ENCODE data around the gene UPF1. TPM values are rescaled to one million over a fixed set of nuclear protein-coding genes. Genes with fewer than 3 reads are reported as not detected.
A peak's percentile ranks its signal among the peaks of the same experiment; 100 is the strongest.

The UPF1 gene
- total and polyA plus RNA-seq, 2 of the 13 experiments (the other 11 are each of a cell fraction or from before 2014, with no cell fraction given): 16.9 to 41.8 TPM

- no peak overlapping the region for H3K9ac ChIP-seq (ENCODE audit: insufficient read depth, low read depth, low read length)
- peaks cover 28% of the 10 kb centered on the region for H3K4me1 ChIP-seq (ENCODE audit: insufficient read depth, low read length)
- no peaks in the 10 kb centered on the region; a peak in 1 of 5 replicates for H3K27me3 ChIP-seq (ENCODE audit: control insufficient read depth in 1 of 2, insufficient read depth in 2 of 2, low read length in 2 of 2)
- BruUV-seq (replicated peaks): no TSS peak
- no peak overlapping the region for H3K4me3 ChIP-seq (replicated peaks in 1 of 3; ENCODE audit: insufficient read depth in 1 of 3, low read depth in 2 of 3, low read length in 3 of 3)
- no peak for FAIRE-seq
- no peak overlapping the region for H3K4me2 ChIP-seq (ENCODE audit: low read depth, low read length)
- no peak overlapping the region for H3K27ac ChIP-seq (ENCODE audit: extremely low read length, insufficient read depth, low read length)
- no peak for ATAC-seq
- WGBS (ENCODE audit: low lambda C conversion rate): 79% methylated on average over 2 of the region's 5 CpGs
- H3K79me2 ChIP-seq (ENCODE audit: insufficient read depth, low read length): peaks cover 48% of the 10 kb centered on the region
- peak; percentile 54 for DNase-seq (ENCODE audit: low spot score)
- H4K20me1 ChIP-seq (ENCODE audit: insufficient read depth, low read length): peaks cover 28% of the 10 kb centered on the region; the same call in 1 of the 2 replicates
- peaks cover 13 to 31% of the 10 kb centered on the region in 2 experiments for H3K36me3 ChIP-seq (replicated peaks in 1 of 2; ENCODE audit: control insufficient read depth in 1 of 2, insufficient read depth in 2 of 2, low read length in 2 of 2)
- CTCF ChIA-PET (ENCODE audit: low intra/inter-chr PET ratio, low total read pairs): no interaction called here
- H3K9me3 ChIP-seq (ENCODE audit: low read length): no peaks in the 10 kb centered on the region
- H2AFZ ChIP-seq (ENCODE audit: low read length): no peak overlapping the region
- POLR2A ChIA-PET: no interaction called here
- in situ Hi-C loops (cut with HindIII; ENCODE audit: extremely low pct_ligation_motif_present, low pct_unique_long_range_greater_than_20kb) (no loop called here), intact Hi-C loops (cut with micrococcal nuclease; ENCODE audit: unreplicated experiment) (no loop called here)
- TF ChIP-seq ZNF552 (CRISPR knock-in tag; IDR thresholded peaks at IDR 0.05; ENCODE audit: borderline replicate concordance) (no peak), ZNF496 (CRISPR knock-in tag; IDR thresholded peaks at IDR 0.05; ENCODE audit: insufficient replicate concordance) (no peak), STAT6 (CRISPR knock-in tag; IDR thresholded peaks at IDR 0.05; ENCODE audit: borderline replicate concordance) (no peak), MED1 (CRISPR knock-in tag; IDR thresholded peaks at IDR 0.05) (peak; percentile 16; the same call in 1 of the 2 replicates), CTCF (CRISPR knock-in tag; IDR thresholded peaks at IDR 0.05) (peak; percentile 80), ZFP41 (CRISPR knock-in tag; IDR thresholded peaks at IDR 0.05; ENCODE audit: borderline replicate concordance) (no peak), CSRNP2 (CRISPR knock-in tag; conservative IDR thresholded peaks at IDR 0.05; ENCODE audit: low read depth) (no peak), ZFX (CRISPR knock-in tag; IDR thresholded peaks at IDR 0.05; ENCODE audit: low read depth) (peak; percentile 36; the same call in 1 of the 2 replicates), HOXA9 (CRISPR knock-in tag; IDR thresholded peaks at IDR 0.05; ENCODE audit: borderline replicate concordance) (no peak), ZNF253 (CRISPR knock-in tag; IDR thresholded peaks at IDR 0.05; ENCODE audit: borderline replicate concordance) (0 out of 2 replicates have a peak, but pooled peaks have one; percentile 23), ETV5 (CRISPR knock-in tag; IDR thresholded peaks at IDR 0.05; ENCODE audit: borderline replicate concordance) (no peak), RAD21 (CRISPR knock-in tag; IDR thresholded peaks at IDR 0.05) (0 out of 2 replicates have a peak, but pooled peaks have one; percentile 30), ZFP91 (CRISPR knock-in tag; IDR thresholded peaks at IDR 0.05; ENCODE audit: borderline replicate concordance) (0 out of 2 replicates have a peak, but pooled peaks have one; percentile 46)
Measured at GRCh38 chr19:18915639-18916038, 83.9 kb downstream of the UPF1 start.

Measured in HepG2 (cell line).